ENCODE data around the gene PARD3B. TPM values are rescaled to one million over a fixed set of nuclear protein-coding genes. Genes with fewer than 3 reads are reported as not detected.

Gene PARD3B
- total RNA-seq, 1 donor from 2014 or later: 12.3 TPM

DNA sequence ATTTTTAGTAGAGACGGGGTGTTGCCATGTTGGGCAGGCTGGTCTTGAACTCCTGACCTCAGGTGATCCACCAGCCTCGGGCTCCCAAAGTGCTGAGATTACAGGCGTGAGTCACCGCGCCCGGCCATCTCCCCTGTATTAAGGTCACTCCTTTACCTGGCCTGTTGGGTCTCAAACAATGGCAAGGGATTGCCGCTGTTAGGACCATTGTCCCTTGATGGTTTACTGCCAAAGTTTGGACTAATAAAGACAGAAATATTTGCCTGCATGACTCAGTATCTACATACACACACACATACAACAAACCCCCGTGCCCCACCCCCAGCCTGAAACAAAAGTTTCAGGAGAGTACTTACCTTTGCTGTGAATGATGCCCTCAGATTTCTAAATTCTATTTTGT lies 16.5 kb downstream of the PARD3B start:
- H3K9me3 ChIP-seq: no peaks in the 10 kb centered on the region
- H3K27ac ChIP-seq: no peak overlapping the region
- H3K36me3 ChIP-seq: no peaks in the 10 kb centered on the region
- no peaks in the 10 kb centered on the region for H3K27me3 ChIP-seq
- DNase-seq (ENCODE audit: extremely low spot score in 2 of 2): no peak
- no peak for TF ChIP-seq POLR2A (IDR thresholded peaks at IDR 0.05)
- H3K4me1 ChIP-seq: no peaks in the 10 kb centered on the region
- H3K4me3 ChIP-seq: no peak overlapping the region
- intact Hi-C loops (cut with DNase I): no loop called here

DNA sequence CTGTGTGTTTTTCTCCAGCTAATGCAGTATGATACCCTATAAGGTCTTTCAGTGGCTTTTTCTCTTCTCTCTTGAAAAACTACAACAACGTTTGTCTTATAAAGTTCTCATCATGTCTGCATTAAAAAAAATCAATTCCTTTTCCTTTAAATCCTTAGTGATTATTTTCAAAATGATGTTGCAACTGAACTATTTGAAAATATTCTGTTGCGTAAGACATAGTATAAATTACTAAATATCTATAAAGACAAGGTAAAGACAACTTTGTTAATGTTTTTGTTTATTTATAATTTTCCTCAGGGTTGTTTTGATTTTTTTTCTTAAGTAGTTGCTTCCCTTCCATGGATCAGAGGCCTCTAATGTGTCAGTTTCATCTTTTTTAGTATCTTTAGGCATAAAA lies 21.2 kb downstream of the PARD3B start:
- no peak overlapping the region for H3K4me3 ChIP-seq
- no peaks in the 10 kb centered on the region for H3K36me3 ChIP-seq
- no peaks in the 10 kb centered on the region for H3K4me1 ChIP-seq
- no peaks in the 10 kb centered on the region for H3K27me3 ChIP-seq
- no peak for DNase-seq (ENCODE audit: extremely low spot score in 2 of 2)
- intact Hi-C loops (cut with DNase I): no loop called here
- H3K27ac ChIP-seq: no peak overlapping the region
- no peaks in the 10 kb centered on the region for H3K9me3 ChIP-seq
- TF ChIP-seq POLR2A (IDR thresholded peaks at IDR 0.05) (no peak), POLR2AphosphoS5 (IDR thresholded peaks at IDR 0.05; ENCODE audit: insufficient read depth in 1 of 2, low read depth in 1 of 2) (no peak)
- TF ChIP-seq, protein P1, sequence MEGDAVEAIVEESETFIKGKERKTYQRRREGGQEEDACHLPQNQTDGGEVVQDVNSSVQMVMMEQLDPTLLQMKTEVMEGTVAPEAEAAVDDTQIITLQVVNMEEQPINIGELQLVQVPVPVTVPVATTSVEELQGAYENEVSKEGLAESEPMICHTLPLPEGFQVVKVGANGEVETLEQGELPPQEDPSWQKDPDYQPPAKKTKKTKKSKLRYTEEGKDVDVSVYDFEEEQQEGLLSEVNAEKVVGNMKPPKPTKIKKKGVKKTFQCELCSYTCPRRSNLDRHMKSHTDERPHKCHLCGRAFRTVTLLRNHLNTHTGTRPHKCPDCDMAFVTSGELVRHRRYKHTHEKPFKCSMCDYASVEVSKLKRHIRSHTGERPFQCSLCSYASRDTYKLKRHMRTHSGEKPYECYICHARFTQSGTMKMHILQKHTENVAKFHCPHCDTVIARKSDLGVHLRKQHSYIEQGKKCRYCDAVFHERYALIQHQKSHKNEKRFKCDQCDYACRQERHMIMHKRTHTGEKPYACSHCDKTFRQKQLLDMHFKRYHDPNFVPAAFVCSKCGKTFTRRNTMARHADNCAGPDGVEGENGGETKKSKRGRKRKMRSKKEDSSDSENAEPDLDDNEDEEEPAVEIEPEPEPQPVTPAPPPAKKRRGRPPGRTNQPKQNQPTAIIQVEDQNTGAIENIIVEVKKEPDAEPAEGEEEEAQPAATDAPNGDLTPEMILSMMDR (IDR thresholded peaks at IDR 0.05): no peak

DNA sequence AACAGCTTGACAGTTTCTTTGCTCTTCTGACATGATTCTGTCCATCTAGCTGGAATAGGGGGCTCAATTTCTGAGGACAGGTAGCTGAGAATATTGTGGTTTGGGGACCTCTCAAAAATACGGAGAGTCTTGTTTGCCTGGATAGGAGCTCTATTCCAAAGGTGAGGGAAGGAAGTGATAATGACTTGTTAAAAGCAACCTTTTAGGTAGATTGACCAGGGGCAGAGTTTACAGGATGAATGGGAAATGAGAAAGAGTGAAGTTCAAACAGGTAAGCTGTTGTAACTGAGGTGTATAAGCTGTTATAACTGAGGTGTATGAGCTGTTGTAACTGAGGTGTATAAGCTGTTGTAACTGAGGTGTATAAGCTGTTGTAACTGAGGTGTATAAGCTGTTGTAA lies 25.1 kb downstream of the PARD3B start:
- Histone ChIP-seq H3K4me1 (no peaks in the 10 kb centered on the region), H3K36me3 (no peaks in the 10 kb centered on the region), H3K9me3 (no peaks in the 10 kb centered on the region), H3K4me3 (no peak overlapping the region), H3K27me3 (no peaks in the 10 kb centered on the region), H3K27ac (no peak overlapping the region)
- intact Hi-C loops (cut with DNase I): no loop called here
- TF ChIP-seq, protein P1 (IDR thresholded peaks at IDR 0.05): no peak
- no peak for TF ChIP-seq POLR2AphosphoS5 (IDR thresholded peaks at IDR 0.05; ENCODE audit: insufficient read depth in 1 of 2, low read depth in 1 of 2)
- no peak for TF ChIP-seq POLR2A (IDR thresholded peaks at IDR 0.05)
- DNase-seq (ENCODE audit: extremely low spot score in 2 of 2): no peak

DNA sequence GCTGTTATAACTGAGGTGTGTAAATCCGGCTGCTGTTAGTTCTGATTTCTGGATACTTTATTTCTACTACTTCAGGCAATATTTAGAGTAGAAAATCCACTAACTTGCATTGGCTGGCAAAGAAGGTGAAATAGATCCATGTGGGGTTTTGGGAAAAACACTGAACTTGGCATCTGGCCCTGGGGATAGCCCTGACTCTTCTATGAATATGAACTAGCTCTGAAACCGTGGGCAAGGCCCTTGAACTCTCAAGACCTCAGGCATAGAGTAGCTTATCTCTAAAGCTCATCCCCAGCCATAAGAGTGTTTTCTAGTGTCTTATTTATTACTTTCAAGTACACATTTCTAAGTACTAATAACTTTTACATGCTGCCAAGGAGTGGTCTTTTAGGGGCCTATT lies 25.8 kb downstream of the PARD3B start:
- intact Hi-C loops (cut with DNase I): no loop called here
- Histone ChIP-seq H3K4me1 (no peaks in the 10 kb centered on the region), H3K27ac (no peak overlapping the region), H3K27me3 (no peaks in the 10 kb centered on the region), H3K9me3 (no peaks in the 10 kb centered on the region), H3K4me3 (no peak overlapping the region), H3K36me3 (no peaks in the 10 kb centered on the region)
- TF ChIP-seq POLR2AphosphoS5 (IDR thresholded peaks at IDR 0.05; ENCODE audit: insufficient read depth in 1 of 2, low read depth in 1 of 2) (no peak), POLR2A (IDR thresholded peaks at IDR 0.05) (no peak)
- TF ChIP-seq, protein P1 (IDR thresholded peaks at IDR 0.05): no peak
- no peak for DNase-seq (ENCODE audit: extremely low spot score in 2 of 2)

DNA sequence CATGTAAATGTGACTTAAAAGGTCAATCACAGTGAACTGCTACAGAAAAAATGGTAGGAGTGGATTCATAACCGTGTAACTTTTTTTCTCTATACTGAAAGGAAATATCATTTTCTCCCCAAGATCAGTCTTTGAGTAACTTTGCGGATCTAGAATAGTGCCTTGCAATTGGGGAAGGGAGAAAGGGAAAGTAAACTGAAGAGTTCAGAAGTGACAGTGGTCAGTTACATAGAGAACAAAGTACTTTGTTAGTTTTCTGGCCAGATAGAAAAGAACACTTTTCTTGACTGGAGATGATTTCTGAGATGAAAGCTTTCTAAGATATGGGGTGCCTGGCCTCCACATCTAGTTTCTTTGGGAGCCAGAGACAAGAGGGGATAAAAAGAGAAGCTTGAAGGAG lies 26.6 kb downstream of the PARD3B start:
- Histone ChIP-seq H3K4me1 (no peaks in the 10 kb centered on the region), H3K4me3 (no peak overlapping the region), H3K27ac (no peak overlapping the region), H3K27me3 (no peaks in the 10 kb centered on the region), H3K9me3 (no peaks in the 10 kb centered on the region), H3K36me3 (no peaks in the 10 kb centered on the region)
- DNase-seq (ENCODE audit: extremely low spot score in 2 of 2): no peak
- TF ChIP-seq, protein P1 (IDR thresholded peaks at IDR 0.05): no peak
- no peak for TF ChIP-seq POLR2A (IDR thresholded peaks at IDR 0.05)
- no peak for TF ChIP-seq POLR2AphosphoS5 (IDR thresholded peaks at IDR 0.05; ENCODE audit: insufficient read depth in 1 of 2, low read depth in 1 of 2)
- intact Hi-C loops (cut with DNase I): no loop called here

DNA sequence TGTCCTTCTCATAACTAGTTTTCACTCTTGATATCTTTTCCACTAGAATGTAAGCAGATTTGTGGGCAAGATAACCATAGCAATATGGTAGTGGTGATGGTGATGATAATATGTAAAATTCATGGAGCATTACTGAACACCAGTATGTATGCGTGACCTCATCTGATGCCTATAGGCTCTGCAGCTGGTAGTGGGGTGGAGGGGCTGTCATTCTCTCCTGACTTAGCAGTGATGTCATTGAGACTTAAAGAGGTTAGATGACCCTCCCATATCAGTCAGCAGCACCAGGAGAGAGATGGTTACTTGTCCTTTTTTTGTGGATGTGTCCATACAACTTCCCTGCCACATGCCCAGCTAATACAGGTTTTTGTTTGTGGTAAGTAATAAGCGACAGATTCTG lies 27.9 kb downstream of the PARD3B start:
- TF ChIP-seq POLR2AphosphoS5 (IDR thresholded peaks at IDR 0.05; ENCODE audit: insufficient read depth in 1 of 2, low read depth in 1 of 2) (no peak), POLR2A (IDR thresholded peaks at IDR 0.05) (no peak)
- TF ChIP-seq, protein P1 (IDR thresholded peaks at IDR 0.05): no peak
- intact Hi-C loops (cut with DNase I): no loop called here
- Histone ChIP-seq H3K4me3 (no peak overlapping the region), H3K36me3 (no peaks in the 10 kb centered on the region), H3K27me3 (no peaks in the 10 kb centered on the region), H3K4me1 (no peaks in the 10 kb centered on the region), H3K9me3 (no peaks in the 10 kb centered on the region), H3K27ac (no peak overlapping the region)
- no peak for DNase-seq (ENCODE audit: extremely low spot score in 2 of 2)
